Measurements from ENCODE around the gene TGIF2.

Gene TGIF2

GRCh38 chr20:36578356-36579041 lies 5.1 kb downstream of the TGIF2 start:
- no peak for DNase-seq (ENCODE audit: low read depth)
- H3K4me3 ChIP-seq (ENCODE audit: low read depth, low read length): no peak overlapping the region
- in situ Hi-C loops (cut with HindIII; ENCODE audit: low sequenced_read_pairs): no loop called here
- TF ChIP-seq CTCF (IDR thresholded peaks at IDR 0.05; ENCODE audit: low read depth, low read length, missing control alignments): no peak

- H3K4me3 ChIP-seq (ENCODE audit: low read depth, low read length): no peak overlapping the region
- in situ Hi-C loops (cut with HindIII; ENCODE audit: low sequenced_read_pairs): no loop called here
- no peak for TF ChIP-seq CTCF (IDR thresholded peaks at IDR 0.05; ENCODE audit: low read depth, low read length, missing control alignments)
- DNase-seq (ENCODE audit: low read depth): peak; percentile 41
These were observed 6.7 kb downstream of the TGIF2 start for GRCh38 chr20:36579996-36580545.

GRCh38 chr20:36582322-36582721 lies 8.9 kb downstream of the TGIF2 start:
- TF ChIP-seq CTCF (IDR thresholded peaks at IDR 0.05; ENCODE audit: low read depth, low read length, missing control alignments): no peak
- no peak for DNase-seq (ENCODE audit: low read depth)
- no peak overlapping the region for H3K4me3 ChIP-seq (ENCODE audit: low read depth, low read length)
- in situ Hi-C loops (cut with HindIII; ENCODE audit: low sequenced_read_pairs): no loop called here

GRCh38 chr20:36582821-36583220 lies 9.4 kb downstream of the TGIF2 start:
- no peak for TF ChIP-seq CTCF (IDR thresholded peaks at IDR 0.05; ENCODE audit: low read depth, low read length, missing control alignments)
- H3K4me3 ChIP-seq (ENCODE audit: low read depth, low read length): no peak overlapping the region
- no peak for DNase-seq (ENCODE audit: low read depth)
- in situ Hi-C loops (cut with HindIII; ENCODE audit: low sequenced_read_pairs): no loop called here

- DNase-seq (ENCODE audit: low read depth): no peak
- in situ Hi-C loops (cut with HindIII; ENCODE audit: low sequenced_read_pairs): no loop called here
These were observed 10.7 kb downstream of the TGIF2 start for GRCh38 chr20:36584018-36584481.

More at GRCh38 chr20:36584018-36584481, 10.7 kb downstream of the TGIF2 start:
- no peak for TF ChIP-seq CTCF (IDR thresholded peaks at IDR 0.05; ENCODE audit: low read depth, low read length, missing control alignments)
- no peak overlapping the region for H3K4me3 ChIP-seq (ENCODE audit: low read depth, low read length)
